ENCODE measurements around the gene TRIM29. TPM values are rescaled to one million over a fixed set of nuclear protein-coding genes. Genes with fewer than 3 reads are reported as not detected.

The TRIM29 gene
- total RNA-seq, 1 experiment from 2014 or later = not detected

DNA sequence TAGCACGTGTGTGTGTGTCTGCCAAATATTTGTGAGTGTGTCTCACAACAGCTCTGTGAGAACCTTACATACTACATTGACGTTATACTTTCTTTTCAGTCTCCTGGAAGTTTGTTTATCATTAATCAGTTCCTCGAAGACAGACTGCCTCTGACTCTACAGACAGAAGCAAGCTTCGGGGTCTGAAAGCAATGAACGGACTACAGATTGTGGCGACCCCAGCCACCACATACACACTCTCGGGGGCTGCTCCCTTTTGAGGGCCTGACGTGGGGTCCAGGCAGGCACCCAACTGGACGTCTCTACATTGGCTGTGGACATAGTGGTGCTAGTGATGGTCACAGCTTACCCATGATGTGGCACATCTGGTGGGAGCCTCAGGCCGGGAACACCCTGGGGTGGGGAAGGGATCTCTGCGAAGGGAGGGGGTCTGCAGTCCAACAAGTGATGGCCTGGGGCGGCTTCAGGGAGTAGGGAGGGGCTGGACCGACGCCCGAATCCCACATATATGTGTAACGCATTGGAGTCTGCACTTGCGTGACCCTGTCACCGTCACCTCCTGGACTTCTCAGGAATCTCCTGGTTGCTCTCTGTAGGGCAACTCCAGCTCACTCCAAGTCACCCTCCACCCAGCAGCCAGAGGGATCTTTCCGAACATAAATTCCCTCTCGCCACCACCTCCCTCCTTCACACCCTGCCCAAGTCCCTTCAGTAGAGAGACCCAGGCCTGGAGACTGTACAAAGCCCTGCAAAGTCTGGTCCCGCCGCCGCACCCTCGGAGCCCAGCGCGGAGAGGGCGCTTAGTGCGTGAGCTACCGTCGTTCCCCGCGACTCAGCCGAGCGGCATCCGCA, 30.4 kb upstream of the TRIM29 start:
- Histone ChIP-seq H4K5ac (ENCODE audit: insufficient read length, low read depth, low read length) (no peak overlapping the region), H3K27ac (ENCODE audit: insufficient read length, low read depth, low read length) (no peak overlapping the region), H2AK5ac (ENCODE audit: insufficient read length, low read length) (no peak overlapping the region), H2BK20ac (ENCODE audit: low read depth, low read length, poor library complexity, severe bottlenecking) (no peak overlapping the region), H3K9ac (ENCODE audit: extremely low read depth, insufficient read length, low read length) (no peak overlapping the region), H2BK12ac (ENCODE audit: insufficient read length, low read depth, low read length) (no peak overlapping the region), H3T11ph (ENCODE audit: low read length) (no peak overlapping the region), H4K91ac (ENCODE audit: insufficient read length, low read depth, low read length) (no peak overlapping the region), H3K4me2 (ENCODE audit: insufficient read depth, insufficient read length, low read length) (peak overlapping the region; percentile 68), H2BK5ac (ENCODE audit: insufficient read length, low read length) (no peak overlapping the region), H3K23ac (ENCODE audit: insufficient read length, low read depth, low read length) (no peak overlapping the region), H3K56ac (ENCODE audit: insufficient read length, low read depth, low read length) (no peak overlapping the region), H3K79me1 (ENCODE audit: insufficient read depth, low read depth, low read length, poor library complexity, severe bottlenecking) (no peaks in the 10 kb centered on the region), H3K23me2 (ENCODE audit: insufficient read length, low read depth, low read length, poor library complexity, severe bottlenecking) (peaks cover 10% of the 10 kb centered on the region), H3K27me3 (ENCODE audit: insufficient read depth, low read length) (peaks cover 25% of the 10 kb centered on the region; the same call in 1 of the 2 replicates), H2BK120ac (ENCODE audit: low read depth, low read length, poor library complexity, severe bottlenecking) (no peak overlapping the region), H3K9me3 (ENCODE audit: control insufficient read depth, low read depth, low read length) (no peaks in the 10 kb centered on the region), H2AFZ (ENCODE audit: low read length) (no peak overlapping the region), H3K79me2 (ENCODE audit: insufficient read depth, low read length) (no peaks in the 10 kb centered on the region), H3K18ac (ENCODE audit: insufficient read length, low read depth, low read length) (no peak overlapping the region), H3K4ac (ENCODE audit: low read depth, low read length) (no peak overlapping the region), H2BK15ac (ENCODE audit: low read depth, low read length) (no peak overlapping the region), H3K4me1 (ENCODE audit: insufficient read depth, low read length) (no peaks in the 10 kb centered on the region; the same call in 1 of the 2 replicates), H4K8ac (replicated peaks; ENCODE audit: insufficient read length, low read depth, low read length) (no peak overlapping the region), H4K20me1 (ENCODE audit: control insufficient read depth, insufficient read depth, insufficient read length) (no peaks in the 10 kb centered on the region), H3K14ac (ENCODE audit: insufficient read depth, low read length) (0 out of 2 replicates have a peak overlapping the region, but pooled peaks have one; percentile 0)
- no peak for DNase-seq
- Mint-ChIP-seq H3K27ac (no peak overlapping the region; a peak in 1 of 7 replicates), H3K4me1 (peaks cover 4 to 14% of the 10 kb centered on the region in 2 experiments), H3K9me3 (peaks cover 2 to 7% of the 10 kb centered on the region in 2 experiments; a peak in 3 of 5 replicates), H3K27me3 (ENCODE audit: low read depth) (peaks cover 96% of the 10 kb centered on the region), H3K36me3 (ENCODE audit: insufficient read depth in 1 of 3, low read depth in 3 of 3) (no peaks in the 10 kb centered on the region), H3K4me3 (peak overlapping the region; percentile 67 to 79)
- WGBS (ENCODE audit: extremely low coverage, insufficient read length, low lambda C conversion rate) = no CpG with 5 or more reads among the region's 35 CpGs
- TF ChIP-seq, protein P1, sequence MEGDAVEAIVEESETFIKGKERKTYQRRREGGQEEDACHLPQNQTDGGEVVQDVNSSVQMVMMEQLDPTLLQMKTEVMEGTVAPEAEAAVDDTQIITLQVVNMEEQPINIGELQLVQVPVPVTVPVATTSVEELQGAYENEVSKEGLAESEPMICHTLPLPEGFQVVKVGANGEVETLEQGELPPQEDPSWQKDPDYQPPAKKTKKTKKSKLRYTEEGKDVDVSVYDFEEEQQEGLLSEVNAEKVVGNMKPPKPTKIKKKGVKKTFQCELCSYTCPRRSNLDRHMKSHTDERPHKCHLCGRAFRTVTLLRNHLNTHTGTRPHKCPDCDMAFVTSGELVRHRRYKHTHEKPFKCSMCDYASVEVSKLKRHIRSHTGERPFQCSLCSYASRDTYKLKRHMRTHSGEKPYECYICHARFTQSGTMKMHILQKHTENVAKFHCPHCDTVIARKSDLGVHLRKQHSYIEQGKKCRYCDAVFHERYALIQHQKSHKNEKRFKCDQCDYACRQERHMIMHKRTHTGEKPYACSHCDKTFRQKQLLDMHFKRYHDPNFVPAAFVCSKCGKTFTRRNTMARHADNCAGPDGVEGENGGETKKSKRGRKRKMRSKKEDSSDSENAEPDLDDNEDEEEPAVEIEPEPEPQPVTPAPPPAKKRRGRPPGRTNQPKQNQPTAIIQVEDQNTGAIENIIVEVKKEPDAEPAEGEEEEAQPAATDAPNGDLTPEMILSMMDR (conservative IDR thresholded peaks at IDR 0.05) = no peak

Data from H9 (cell line).